Mononuclear cell (primary cell): Measurements from ENCODE around the gene CSHL1. TPM values are rescaled to one million over a fixed set of nuclear protein-coding genes. Genes with fewer than 3 reads are reported as not detected.
"Not testable (repeated sequence)": the region's sequence is repeated elsewhere in the genome, so short reads cannot be mapped to it uniquely, and the experiment has no call there.

Source experiments
- H3K27me3 ChIP-seq: 2 replicates; pipeline ENCODE4 v1.6.0; 2011; ENCODE audit warnings: low read length, control low read depth; ENCODE audit not compliant: insufficient read depth
- H3K4me1 ChIP-seq: 2 replicates; pipeline ENCODE4 v1.5.1; 2011; ENCODE audit warnings: mild to moderate bottlenecking, low read length, control low read depth; ENCODE audit not compliant: insufficient read depth
- H3K4me3 ChIP-seq: 2 replicates; pipeline ENCODE4 v1.5.1; 2011; ENCODE audit warnings: mild to moderate bottlenecking, low read length, moderate library complexity
- H3K9me3 ChIP-seq: 2 replicates; pipeline ENCODE4 v1.5.1; 2011; ENCODE audit warnings: low read depth, mild to moderate bottlenecking, control low read depth, low read length
- total RNA-seq: library from RNA; depleted of rRNA; stranded (reverse); fragments of >200 nt; gene quantifications from one replicate; pipeline ENCODE4 v1.2.3, GENCODE V29; 2012

The CSHL1 gene
- total RNA-seq, 1 donor: not detected

DNA sequence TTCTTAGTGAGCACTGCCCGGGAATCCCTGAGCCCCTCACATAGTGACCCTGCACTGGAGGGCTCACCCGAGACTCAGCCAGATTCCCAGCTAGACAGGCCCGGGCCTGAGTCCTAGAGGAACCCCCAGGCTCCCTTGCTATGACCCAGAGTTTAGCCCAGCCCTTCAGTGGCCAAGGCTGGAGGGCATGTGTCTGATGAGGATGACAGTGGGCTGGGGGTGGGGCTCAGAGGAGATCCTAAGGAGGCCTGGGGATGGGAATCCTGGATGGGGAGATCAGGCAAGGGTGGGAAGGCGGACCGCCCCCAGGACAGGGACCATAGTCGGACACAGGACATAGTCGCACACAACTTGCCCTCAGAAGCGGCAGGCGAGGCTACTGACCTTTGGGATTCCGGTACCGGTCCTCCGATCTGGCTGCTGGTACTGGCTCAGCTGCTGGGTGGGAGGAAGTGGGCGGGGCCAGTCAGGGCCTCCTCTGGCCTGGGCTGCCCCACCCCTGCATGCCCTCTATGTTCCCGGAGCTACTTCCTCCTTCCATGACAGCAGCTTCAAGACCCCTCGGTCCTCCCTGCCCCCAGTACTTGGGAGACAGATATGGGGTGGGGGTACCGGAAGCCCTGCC lies 20.0 kb upstream of the CSHL1 start:
- H3K4me3 ChIP-seq: peak overlapping the region; percentile 60
- peaks cover 51% of the 10 kb centered on the region for H3K4me1 ChIP-seq
- H3K9me3 ChIP-seq: no peaks in the 10 kb centered on the region
- no peaks in the 10 kb centered on the region for H3K27me3 ChIP-seq

DNA sequence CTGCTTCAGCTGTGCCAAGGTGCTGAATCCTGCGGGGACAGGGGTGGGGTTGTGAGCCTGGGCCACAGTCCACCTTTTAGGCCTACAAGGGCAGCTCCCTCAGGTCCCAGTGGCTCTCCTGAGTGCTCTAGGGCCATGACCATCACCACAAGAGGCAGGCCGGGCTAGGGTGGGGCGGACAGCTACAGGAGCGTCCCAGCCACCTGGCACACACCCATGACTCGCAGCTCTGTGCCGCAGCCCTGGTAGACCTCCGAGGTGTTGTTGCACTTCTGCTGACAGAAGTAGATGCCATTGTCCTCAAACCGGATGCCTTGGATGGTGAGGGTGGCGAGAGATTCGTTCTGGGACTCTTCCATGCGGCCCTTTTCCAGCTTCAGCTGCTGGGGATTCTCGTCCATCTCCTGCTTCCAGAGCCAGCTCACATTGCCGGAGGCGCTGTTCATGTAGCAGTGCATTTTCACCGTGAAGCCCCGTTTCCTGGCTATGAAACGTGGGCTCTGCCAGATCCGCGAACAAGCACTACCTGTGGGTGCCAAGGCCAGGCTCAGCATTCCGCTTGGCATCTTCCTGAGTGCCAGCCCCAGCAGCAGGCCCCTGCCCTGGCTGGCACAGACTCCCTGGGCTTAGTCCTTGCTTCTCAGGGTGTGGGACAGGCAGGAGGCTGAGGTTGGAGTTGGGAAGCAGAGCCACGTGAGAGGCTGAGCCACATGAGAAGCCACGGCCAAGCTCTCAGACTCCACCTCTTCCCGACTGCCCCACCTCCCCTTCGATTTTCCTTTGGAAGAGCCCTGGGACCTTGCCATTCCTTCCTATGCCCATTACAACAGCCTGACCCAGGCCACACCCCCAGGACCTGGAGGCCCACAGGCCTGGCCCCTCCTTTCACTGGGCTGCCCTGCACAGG lies 19.1 kb upstream of the CSHL1 start:
- Histone ChIP-seq H3K4me3 (peak overlapping the region; percentile 60), H3K27me3 (no peaks in the 10 kb centered on the region), H3K4me1 (peaks cover 56% of the 10 kb centered on the region)

GRCh38 chr17:63928966-63929695 lies 18.1 kb upstream of the CSHL1 start:
- peak overlapping the region; percentile 60 for H3K4me3 ChIP-seq
- peaks cover 58% of the 10 kb centered on the region for H3K4me1 ChIP-seq
- H3K27me3 ChIP-seq: no peaks in the 10 kb centered on the region
- no peaks in the 10 kb centered on the region for H3K9me3 ChIP-seq

More for the DNA sequence above, 19.1 kb upstream of the CSHL1 start:
- H3K9me3 ChIP-seq: no peaks in the 10 kb centered on the region

- Histone ChIP-seq H3K27me3 (no peaks in the 10 kb centered on the region), H3K9me3 (no peaks in the 10 kb centered on the region), H3K4me1 (peaks cover 59% of the 10 kb centered on the region), H3K4me3 (no peak overlapping the region)
These were observed 17.2 kb upstream of the CSHL1 start for GRCh38 chr17:63928172-63928666.

DNA sequence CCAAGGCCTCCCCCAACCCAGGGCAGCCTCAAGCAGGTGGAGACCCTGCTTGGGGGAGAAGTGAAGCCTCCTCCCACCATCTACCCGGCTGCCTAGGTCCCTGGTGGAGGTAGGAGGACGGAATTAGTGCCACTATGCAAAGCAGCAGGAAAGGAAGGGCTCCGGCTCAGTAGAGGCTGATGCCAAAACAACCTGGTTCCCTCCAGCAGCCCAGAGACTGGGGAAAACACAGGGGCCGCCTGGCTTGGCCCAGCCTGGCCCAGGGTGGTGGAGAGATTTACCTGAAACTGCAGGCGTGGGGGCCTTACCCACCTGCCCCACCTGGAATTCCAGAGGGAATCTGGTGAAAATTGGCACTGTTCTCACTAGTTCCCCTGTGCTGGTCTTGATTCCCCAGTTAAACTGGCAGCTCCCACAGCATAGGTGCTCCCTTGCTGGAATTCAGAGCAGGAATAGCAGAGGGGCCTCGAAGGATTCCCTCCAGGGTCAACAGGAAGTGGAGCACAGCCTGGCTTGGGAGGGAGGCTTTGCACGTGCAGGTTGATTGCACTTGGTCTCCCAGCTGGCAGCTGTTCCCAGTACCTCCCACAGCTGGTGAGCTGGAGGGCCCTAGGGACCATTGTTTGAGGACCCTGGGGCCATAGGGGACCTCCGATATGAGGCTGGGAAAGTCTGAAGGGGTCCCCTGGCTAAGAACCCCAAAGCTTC lies 16.6 kb upstream of the CSHL1 start:
- no peaks in the 10 kb centered on the region for H3K27me3 ChIP-seq

GRCh38 chr17:63926164-63926563 lies 15.1 kb upstream of the CSHL1 start:
- Histone ChIP-seq H3K4me1 (peaks cover 46% of the 10 kb centered on the region), H3K4me3 (no peak overlapping the region)

More for the DNA sequence above, 16.6 kb upstream of the CSHL1 start:
- Histone ChIP-seq H3K9me3 (no peaks in the 10 kb centered on the region), H3K4me1 (peaks cover 57% of the 10 kb centered on the region), H3K4me3 (no peak overlapping the region)

GRCh38 chr17:63925615-63926014 lies 14.6 kb upstream of the CSHL1 start:
- H3K4me3 ChIP-seq: no peak overlapping the region
- H3K4me1 ChIP-seq: peaks cover 41% of the 10 kb centered on the region
- H3K27me3 ChIP-seq: no peaks in the 10 kb centered on the region

More at GRCh38 chr17:63926164-63926563, 15.1 kb upstream of the CSHL1 start:
- no peaks in the 10 kb centered on the region for H3K9me3 ChIP-seq
- H3K27me3 ChIP-seq: no peaks in the 10 kb centered on the region

GRCh38 chr17:63922402-63922801 lies 11.3 kb upstream of the CSHL1 start:
- not testable (repeated sequence) for H3K4me3 ChIP-seq, H3K27me3 ChIP-seq, H3K9me3 ChIP-seq
- H3K4me1 ChIP-seq: peaks cover 44% of the 10 kb centered on the region

More at GRCh38 chr17:63925615-63926014, 14.6 kb upstream of the CSHL1 start:
- H3K9me3 ChIP-seq: no peaks in the 10 kb centered on the region

- H3K9me3 ChIP-seq, H3K27me3 ChIP-seq, H3K4me3 ChIP-seq: not testable (repeated sequence)
- H3K4me1 ChIP-seq: peaks cover 36% of the 10 kb centered on the region
These were observed 9.7 kb upstream of the CSHL1 start for GRCh38 chr17:63920779-63921178.

GRCh38 chr17:63920050-63920449 lies 9.0 kb upstream of the CSHL1 start:
- not testable (repeated sequence) for H3K27me3 ChIP-seq, H3K9me3 ChIP-seq, H3K4me3 ChIP-seq
- H3K4me1 ChIP-seq: peaks cover 38% of the 10 kb centered on the region

DNA sequence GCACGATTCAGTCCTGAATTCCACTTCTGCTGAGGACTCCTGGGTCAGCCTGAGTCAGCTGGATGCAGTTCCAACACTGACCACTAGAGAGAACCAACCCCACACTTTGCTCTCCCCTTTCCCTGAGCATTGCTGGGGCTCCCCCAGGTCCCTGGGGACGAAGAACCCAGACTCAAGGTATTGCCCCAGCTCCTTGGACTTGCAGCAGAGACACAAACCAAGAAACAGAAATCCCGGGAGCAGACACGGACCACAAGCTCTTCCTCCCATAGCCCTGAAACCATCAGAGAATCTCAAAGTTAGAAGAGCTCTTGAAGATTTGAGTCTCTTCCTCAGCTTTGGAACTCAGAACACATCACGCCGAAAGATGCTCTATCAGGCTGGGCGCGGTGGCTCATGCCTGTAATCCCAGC lies 8.3 kb upstream of the CSHL1 start:
- H3K9me3 ChIP-seq: no peaks in the 10 kb centered on the region
- no peak overlapping the region for H3K4me3 ChIP-seq
- no peaks in the 10 kb centered on the region for H3K27me3 ChIP-seq
- peaks cover 31% of the 10 kb centered on the region for H3K4me1 ChIP-seq

- not testable (repeated sequence) for H3K9me3 ChIP-seq, H3K4me3 ChIP-seq, H3K27me3 ChIP-seq
- peaks cover 27% of the 10 kb centered on the region for H3K4me1 ChIP-seq
These were observed 7.8 kb upstream of the CSHL1 start, which contains the start of gene GH1 for GRCh38 chr17:63918789-63919305. Gene GH1 (minus strand): TSS chr17:63918839. CDS start chr17:63918776, 63 bp downstream.

- peaks cover 22% of the 10 kb centered on the region for H3K4me1 ChIP-seq
- no peaks in the 10 kb centered on the region for H3K27me3 ChIP-seq
- H3K9me3 ChIP-seq: no peaks in the 10 kb centered on the region
- no peak overlapping the region for H3K4me3 ChIP-seq
These were observed 7.2 kb upstream of the CSHL1 start for GRCh38 chr17:63918305-63918704.

DNA sequence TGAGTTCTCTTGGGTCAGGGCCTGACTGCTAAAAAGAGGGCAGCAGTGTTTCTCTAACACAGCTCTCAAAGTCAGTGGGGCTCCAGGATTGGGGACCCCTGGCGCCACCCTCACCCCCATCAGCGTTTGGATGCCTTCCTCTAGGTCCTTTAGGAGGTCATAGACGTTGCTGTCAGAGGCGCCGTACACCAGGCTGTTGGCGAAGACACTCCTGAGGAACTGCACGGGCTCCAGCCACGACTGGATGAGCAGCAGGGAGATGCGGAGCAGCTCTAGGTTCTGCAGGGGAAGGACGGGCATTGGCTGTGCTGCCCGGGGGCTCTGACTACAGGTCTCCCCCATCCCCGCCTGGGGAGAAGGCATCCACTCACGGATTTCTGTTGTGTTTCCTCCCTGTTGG lies 6.6 kb upstream of the CSHL1 start:
- H3K4me3 ChIP-seq: no peak overlapping the region
- H3K9me3 ChIP-seq: no peaks in the 10 kb centered on the region
- peaks cover 22% of the 10 kb centered on the region for H3K4me1 ChIP-seq
- H3K27me3 ChIP-seq: no peaks in the 10 kb centered on the region
